Activated T-helper 1 cell treated with anti-CD3 and anti-CD28 coated beads, Interleukin-12 subunit alpha, Interleukin-12 subunit beta, Interleukin-2, Interleukin-4 antibody, amounts not matched to agents 30 ng/mL and 10 ng/mL and 1 ng/mL, durations not matched to agents 14 hours and 24 hours and 36 hours (primary cell): Measurements from ENCODE around the gene NR1D1. TPM values are rescaled to one million over a fixed set of nuclear protein-coding genes. Genes with fewer than 3 reads are reported as not detected.
"Not testable (repeated sequence)": the region's sequence is repeated elsewhere in the genome, so short reads cannot be mapped to it uniquely, and the experiment has no call there.

Experiments
- DNase-seq: peaks from one replicate; pipeline ENCODE4 v3.0.0; 2021; ENCODE audit warnings: low spot score
- H3K27ac Mint-ChIP-seq: one replicate; pipeline ENCODE4 v1.8.0; 2021; ENCODE audit warnings: mild to moderate bottlenecking, mixed read lengths
- H3K27me3 Mint-ChIP-seq: one replicate; pipeline ENCODE4 v1.8.0; 2022; ENCODE audit warnings: mild to moderate bottlenecking, moderate library complexity, mixed read lengths; ENCODE audit not compliant: insufficient read depth
- H3K36me3 Mint-ChIP-seq: one replicate; pipeline ENCODE4 v1.8.0; 2021; ENCODE audit warnings: low read depth, mixed read lengths
- H3K4me1 Mint-ChIP-seq: one replicate; pipeline ENCODE4 v1.8.0; 2021; ENCODE audit warnings: low read depth, mixed read lengths
- H3K4me3 Mint-ChIP-seq: one replicate; pipeline ENCODE4 v1.8.0; 2021; ENCODE audit warnings: mild to moderate bottlenecking, moderate library complexity, mixed read lengths
- H3K9me3 Mint-ChIP-seq: one replicate; pipeline ENCODE4 v1.8.0; 2021; ENCODE audit warnings: mixed read lengths
- intact Hi-C: fragments of 100-400 bp; cut with micrococcal nuclease; formaldehyde crosslinking; loops from one replicate; pipeline ENCODE4 v1.15.1; 2024
- total RNA-seq: library from RNA; stranded (reverse); gene quantifications from 2 replicates; pipeline ENCODE4 v1.2.3, GENCODE V29; 2022

Gene NR1D1
- 8.7 and 9.6 TPM in 2 replicates for total RNA-seq

- Mint-ChIP-seq H3K9me3 (no peaks in the 10 kb centered on the region), H3K27me3 (peaks cover 13% of the 10 kb centered on the region), H3K27ac (peak within 1 kb of the TSS; percentile 85), H3K4me1 (peaks cover 85% of the 10 kb centered on the region), H3K36me3 (peaks cover 21% of the 10 kb centered on the region), H3K4me3 (peak within 1 kb of the TSS; percentile 92)
- no peak for DNase-seq
- intact Hi-C loops, result loop anchor here (1.0 to 2.0 kb wide), 3 partner anchors 11 to 186 kb away; partner anchors contain the start of genes CDC6 and MED24
These were observed at the start of gene NR1D1 for GRCh38 chr17:40100419-40100668. Gene NR1D1, minus strand, starts transcription at chr17:40100589. Its CDS starts 495 bp downstream, at chr17:40100094.

GRCh38 chr17:40148527-40148926 is 48.1 kb upstream of the NR1D1 start:
- Mint-ChIP-seq H3K27me3 (no peaks in the 10 kb centered on the region), H3K4me3 (no peak overlapping the region), H3K36me3 (peaks cover 42% of the 10 kb centered on the region), H3K9me3 (peaks cover 3% of the 10 kb centered on the region), H3K27ac (peak overlapping the region; percentile 76), H3K4me1 (peaks cover 39% of the 10 kb centered on the region)
- intact Hi-C loops, result no loop called here
- no peak for DNase-seq

GRCh38 chr17:40145476-40145875 is 45.1 kb upstream of the NR1D1 start:
- H3K4me3 Mint-ChIP-seq, result no peak overlapping the region
- no peak for DNase-seq
- intact Hi-C loops, result no loop called here
- no peaks in the 10 kb centered on the region for H3K9me3 Mint-ChIP-seq
- H3K27ac Mint-ChIP-seq, result no peak overlapping the region
- peaks cover 2% of the 10 kb centered on the region for H3K27me3 Mint-ChIP-seq
- peaks cover 43% of the 10 kb centered on the region for H3K4me1 Mint-ChIP-seq
- peaks cover 42% of the 10 kb centered on the region for H3K36me3 Mint-ChIP-seq

- H3K9me3 Mint-ChIP-seq, DNase-seq, intact Hi-C loops, H3K27ac Mint-ChIP-seq, H3K4me3 Mint-ChIP-seq, H3K27me3 Mint-ChIP-seq: not testable (repeated sequence)
- peaks cover 38% of the 10 kb centered on the region for H3K4me1 Mint-ChIP-seq
- H3K36me3 Mint-ChIP-seq, result peaks cover 27% of the 10 kb centered on the region
These were observed 42.8 kb upstream of the NR1D1 start for GRCh38 chr17:40143166-40143565.

GRCh38 chr17:40139566-40140058 is 39.2 kb upstream of the NR1D1 start:
- Mint-ChIP-seq H3K27me3 (peaks cover 2% of the 10 kb centered on the region), H3K36me3 (peaks cover 30% of the 10 kb centered on the region), H3K4me1 (peaks cover 34% of the 10 kb centered on the region), H3K27ac (peak overlapping the region; percentile 98), H3K9me3 (no peaks in the 10 kb centered on the region), H3K4me3 (peak overlapping the region; percentile 98)
- DNase-seq, result no peak
- intact Hi-C loops, result loop anchor here (1.0 to 2.0 kb wide), 6 partner anchors 14 to 213 kb away; partner anchors contain the start of genes LRRC3C, ORMDL3 and WIPF2

DNA sequence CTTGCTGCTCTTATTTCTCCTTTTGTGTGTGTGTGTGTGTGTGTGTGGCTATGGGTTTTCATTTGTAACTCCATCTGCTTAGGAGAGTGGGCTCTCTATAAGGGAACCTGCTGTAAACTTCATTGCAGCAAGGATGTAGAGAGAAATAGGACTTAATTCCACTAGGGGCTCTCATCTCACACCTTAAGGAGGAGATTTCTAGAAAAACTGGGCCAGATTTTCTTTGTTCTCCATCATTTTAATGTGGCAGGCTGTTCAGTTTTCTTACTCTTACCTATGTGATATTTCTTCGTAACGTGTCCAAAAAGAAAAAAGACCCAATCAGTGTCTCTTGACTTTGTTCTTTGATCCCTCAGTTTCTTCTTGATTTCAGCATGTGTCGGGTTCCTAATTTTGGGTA is 35.4 kb upstream of the NR1D1 start:
- Mint-ChIP-seq H3K27ac (peak overlapping the region; percentile 40), H3K4me1 (peaks cover 29% of the 10 kb centered on the region), H3K9me3 (no peaks in the 10 kb centered on the region), H3K4me3 (no peak overlapping the region), H3K27me3 (peaks cover 2% of the 10 kb centered on the region), H3K36me3 (peaks cover 53% of the 10 kb centered on the region)
- DNase-seq, result no peak
- intact Hi-C loops, result no loop called here

GRCh38 chr17:40134184-40134583 is 33.8 kb upstream of the NR1D1 start:
- H3K27me3 Mint-ChIP-seq, result no peaks in the 10 kb centered on the region
- H3K9me3 Mint-ChIP-seq, result no peaks in the 10 kb centered on the region
- H3K4me3 Mint-ChIP-seq, result no peak overlapping the region
- H3K36me3 Mint-ChIP-seq, result peaks cover 67% of the 10 kb centered on the region
- intact Hi-C loops, result no loop called here
- peaks cover 29% of the 10 kb centered on the region for H3K4me1 Mint-ChIP-seq
- no peak overlapping the region for H3K27ac Mint-ChIP-seq
- DNase-seq, result no peak

- peaks cover 27% of the 10 kb centered on the region for H3K4me1 Mint-ChIP-seq
- no peak overlapping the region for H3K27ac Mint-ChIP-seq
- intact Hi-C loops, result no loop called here
- H3K4me3 Mint-ChIP-seq, result no peak overlapping the region
- no peak for DNase-seq
- no peaks in the 10 kb centered on the region for H3K9me3 Mint-ChIP-seq
- H3K36me3 Mint-ChIP-seq, result peaks cover 74% of the 10 kb centered on the region
- no peaks in the 10 kb centered on the region for H3K27me3 Mint-ChIP-seq
These were observed 30.1 kb upstream of the NR1D1 start for GRCh38 chr17:40130352-40131042.

DNA sequence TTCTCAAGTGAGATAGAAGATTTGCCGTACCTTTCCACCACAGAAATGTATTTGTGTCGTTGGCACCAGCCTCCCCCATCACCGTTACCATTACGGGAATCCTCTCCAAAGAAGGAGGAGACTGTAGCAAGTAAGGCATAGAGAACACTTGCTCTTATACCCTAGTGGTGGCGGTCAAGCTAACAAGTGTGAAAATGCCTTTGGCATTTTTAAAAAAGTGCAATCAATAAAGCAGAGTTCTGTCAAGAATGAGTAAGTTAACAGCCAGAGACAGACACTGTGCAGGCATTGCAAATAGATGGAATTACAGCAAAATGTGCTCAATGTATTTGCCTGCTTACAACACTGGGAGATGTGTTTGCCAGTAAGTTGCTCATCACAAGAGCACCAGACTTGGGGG is 29.1 kb upstream of the NR1D1 start:
- Mint-ChIP-seq H3K36me3 (peaks cover 68% of the 10 kb centered on the region), H3K9me3 (no peaks in the 10 kb centered on the region), H3K27ac (no peak overlapping the region), H3K27me3 (no peaks in the 10 kb centered on the region), H3K4me3 (no peak overlapping the region), H3K4me1 (peaks cover 33% of the 10 kb centered on the region)
- intact Hi-C loops, result no loop called here
- DNase-seq, result no peak

- intact Hi-C loops, result no loop called here
- Mint-ChIP-seq H3K27me3 (no peaks in the 10 kb centered on the region), H3K27ac (peak overlapping the region; percentile 42), H3K36me3 (peaks cover 34% of the 10 kb centered on the region), H3K9me3 (no peaks in the 10 kb centered on the region), H3K4me3 (peak overlapping the region; percentile 97), H3K4me1 (peaks cover 37% of the 10 kb centered on the region)
- no peak for DNase-seq
These were observed 24.1 kb upstream of the NR1D1 start for GRCh38 chr17:40124279-40125141.

DNA sequence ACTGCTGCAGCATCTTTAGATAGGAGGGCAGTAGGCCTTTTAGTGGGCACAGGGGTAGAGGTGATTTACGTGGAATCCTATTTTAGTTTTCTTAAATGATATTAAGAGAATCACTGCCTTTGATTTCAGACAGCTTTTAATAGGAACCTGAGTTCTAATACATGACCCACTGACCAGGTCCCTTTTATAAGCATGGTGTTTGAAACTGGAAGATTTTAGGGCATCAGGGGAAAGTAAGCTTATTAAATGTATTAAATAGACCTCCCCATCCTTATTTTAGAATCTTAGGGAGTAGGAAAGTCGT is 23.4 kb upstream of the NR1D1 start:
- peak overlapping the region; percentile 94 for H3K27ac Mint-ChIP-seq
- no peaks in the 10 kb centered on the region for H3K9me3 Mint-ChIP-seq
- peak overlapping the region; percentile 97 for H3K4me3 Mint-ChIP-seq
- H3K4me1 Mint-ChIP-seq, result peaks cover 37% of the 10 kb centered on the region
- no peaks in the 10 kb centered on the region for H3K27me3 Mint-ChIP-seq
- intact Hi-C loops, result loop anchor here (1.0 kb wide), 4 partner anchors 10 to 195 kb away; partner anchors contain the start of gene CASC3
- H3K36me3 Mint-ChIP-seq, result peaks cover 28% of the 10 kb centered on the region
- no peak for DNase-seq

- Mint-ChIP-seq H3K36me3 (peaks cover 28% of the 10 kb centered on the region), H3K27me3 (no peaks in the 10 kb centered on the region), H3K9me3 (no peaks in the 10 kb centered on the region), H3K27ac (peak overlapping the region; percentile 94), H3K4me3 (peak overlapping the region; percentile 97), H3K4me1 (peaks cover 40% of the 10 kb centered on the region)
- peak; percentile 55 for DNase-seq
- intact Hi-C loops, result loop anchor here (1.0 kb wide), 4 partner anchors 10 to 195 kb away; partner anchors contain the start of gene CASC3
These were observed 22.8 kb upstream of the NR1D1 start for GRCh38 chr17:40122999-40123810.
